Ovary (tissue), 3 donors: Measurements from ENCODE around the gene DENND1B.

Experiments
- POLR2A ChIP-seq: fragments of 450-650 bp; IDR thresholded peaks from one replicate; pipeline ENCODE4 v1.6.1; 2017; ENCODE audit warnings: antibody characterized with exemption, mild to moderate bottlenecking, moderate library complexity
- TF ChIP-seq, protein P1 (sequence below), 3 donors: fragments of 450-650 bp in 2 of 3; fragments of 200-600 bp in 1 of 3; IDR thresholded peaks; one replicate each; pipeline versions ENCODE4 v1.5.1 to v1.8.0; 2016 to 2022; ENCODE audit warnings: antibody characterized with exemption in 3 of 3, mild to moderate bottlenecking in 1 of 3
- donor health status: DM: no; HTN: no; CAD: no.

DNA sequence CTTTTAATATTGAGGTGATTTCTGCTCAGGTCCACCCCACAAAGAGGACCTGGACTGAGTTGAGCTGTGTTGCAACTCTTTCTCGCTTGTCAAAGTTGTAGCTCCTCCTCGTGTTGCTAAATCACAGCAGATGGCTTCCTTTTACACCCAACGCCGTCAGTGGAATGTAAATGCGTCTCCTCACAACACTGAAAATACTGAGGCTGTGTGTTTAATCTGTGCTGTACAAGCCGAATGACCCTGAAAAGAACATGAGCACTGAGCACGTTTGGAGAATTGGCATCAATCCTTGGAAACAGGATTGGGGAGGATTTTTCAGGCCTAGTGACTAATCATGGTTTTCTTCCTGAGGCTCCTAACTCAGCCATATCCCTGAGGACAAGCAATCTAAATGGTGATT is 311.2 kb downstream of the DENND1B start:
- TF ChIP-seq, protein P1, sequence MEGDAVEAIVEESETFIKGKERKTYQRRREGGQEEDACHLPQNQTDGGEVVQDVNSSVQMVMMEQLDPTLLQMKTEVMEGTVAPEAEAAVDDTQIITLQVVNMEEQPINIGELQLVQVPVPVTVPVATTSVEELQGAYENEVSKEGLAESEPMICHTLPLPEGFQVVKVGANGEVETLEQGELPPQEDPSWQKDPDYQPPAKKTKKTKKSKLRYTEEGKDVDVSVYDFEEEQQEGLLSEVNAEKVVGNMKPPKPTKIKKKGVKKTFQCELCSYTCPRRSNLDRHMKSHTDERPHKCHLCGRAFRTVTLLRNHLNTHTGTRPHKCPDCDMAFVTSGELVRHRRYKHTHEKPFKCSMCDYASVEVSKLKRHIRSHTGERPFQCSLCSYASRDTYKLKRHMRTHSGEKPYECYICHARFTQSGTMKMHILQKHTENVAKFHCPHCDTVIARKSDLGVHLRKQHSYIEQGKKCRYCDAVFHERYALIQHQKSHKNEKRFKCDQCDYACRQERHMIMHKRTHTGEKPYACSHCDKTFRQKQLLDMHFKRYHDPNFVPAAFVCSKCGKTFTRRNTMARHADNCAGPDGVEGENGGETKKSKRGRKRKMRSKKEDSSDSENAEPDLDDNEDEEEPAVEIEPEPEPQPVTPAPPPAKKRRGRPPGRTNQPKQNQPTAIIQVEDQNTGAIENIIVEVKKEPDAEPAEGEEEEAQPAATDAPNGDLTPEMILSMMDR (IDR thresholded peaks at IDR 0.05): peak in 1 of 3 donors; percentile 9
- no peak for TF ChIP-seq POLR2A
